NCI-H69 (cell line): ENCODE results near the gene TXLNA.

Experiments
- DNase-seq: peaks from one replicate; lab custom pipeline; 2025; lab: John Stamatoyannopoulos, UW

Gene TXLNA

GRCh38 chr1:32215629-32216480 is 36.4 kb downstream of the TXLNA start:
- peak; percentile 67 for DNase-seq

DNA sequence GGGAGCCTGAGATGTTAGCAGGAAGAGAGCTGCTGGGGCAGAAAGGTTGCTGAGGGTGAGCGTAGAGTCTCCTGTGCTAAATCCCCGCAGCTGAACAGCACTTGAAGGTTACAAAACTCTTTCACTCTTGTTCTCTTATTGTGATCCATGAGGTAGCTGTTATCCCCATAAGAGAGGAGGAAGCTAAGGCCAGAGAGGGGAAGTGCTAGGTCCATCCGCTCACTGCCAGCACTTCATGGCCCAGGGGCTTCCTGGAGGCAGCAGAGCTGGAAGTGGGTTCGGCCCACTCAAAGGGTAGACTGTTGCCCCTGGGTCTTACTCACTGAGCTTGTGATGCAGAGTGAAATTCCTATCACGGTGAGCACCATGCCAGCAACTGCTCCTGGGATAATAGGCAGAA is 37.1 kb downstream of the TXLNA start:
- DNase-seq = no peak

- no peak for DNase-seq
Measured at GRCh38 chr1:32219022-32219421, 39.5 kb downstream of the TXLNA start.

DNA sequence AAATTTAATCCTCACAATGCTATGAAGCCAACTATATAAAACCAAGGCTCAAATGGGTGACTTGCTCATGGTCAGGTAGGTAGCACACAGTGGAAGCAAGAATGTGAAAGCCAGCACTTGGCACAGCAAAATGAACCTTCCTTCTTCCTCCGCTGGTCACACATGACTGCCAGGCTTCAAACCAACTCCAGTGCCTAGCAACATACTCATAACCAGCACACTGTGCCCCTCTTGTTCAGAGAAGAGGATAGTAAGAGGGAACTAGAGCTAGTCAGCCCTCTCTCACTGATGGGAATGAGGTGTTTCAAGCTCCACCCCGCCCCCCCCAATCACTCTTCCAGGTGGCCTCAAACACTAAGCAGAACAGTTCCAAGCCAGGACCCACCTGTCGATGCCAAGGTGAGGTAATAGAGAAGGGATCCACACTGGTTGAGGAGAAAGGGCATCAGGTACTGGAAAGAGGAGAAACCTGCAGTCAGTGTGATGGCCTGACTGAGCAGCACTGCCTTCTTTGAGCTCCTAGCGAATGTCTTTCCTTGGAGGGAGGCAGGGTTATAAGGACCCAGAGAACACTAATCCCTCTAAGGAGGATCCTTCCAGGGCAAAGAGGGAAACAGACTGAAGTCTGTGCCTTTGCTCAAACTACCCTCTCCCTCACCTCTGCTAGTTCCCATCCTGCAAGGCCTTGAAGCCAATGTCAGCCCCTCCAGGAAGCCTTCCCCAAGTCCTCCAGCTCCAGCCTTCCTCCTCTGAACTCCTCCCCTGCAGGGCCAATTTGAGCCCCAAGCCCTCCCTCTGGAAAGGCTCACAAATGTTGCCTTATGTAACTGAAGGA is 41.5 kb downstream of the TXLNA start:
- no peak for DNase-seq

GRCh38 chr1:32221581-32221979 is 42.1 kb downstream of the TXLNA start:
- no peak for DNase-seq

DNA sequence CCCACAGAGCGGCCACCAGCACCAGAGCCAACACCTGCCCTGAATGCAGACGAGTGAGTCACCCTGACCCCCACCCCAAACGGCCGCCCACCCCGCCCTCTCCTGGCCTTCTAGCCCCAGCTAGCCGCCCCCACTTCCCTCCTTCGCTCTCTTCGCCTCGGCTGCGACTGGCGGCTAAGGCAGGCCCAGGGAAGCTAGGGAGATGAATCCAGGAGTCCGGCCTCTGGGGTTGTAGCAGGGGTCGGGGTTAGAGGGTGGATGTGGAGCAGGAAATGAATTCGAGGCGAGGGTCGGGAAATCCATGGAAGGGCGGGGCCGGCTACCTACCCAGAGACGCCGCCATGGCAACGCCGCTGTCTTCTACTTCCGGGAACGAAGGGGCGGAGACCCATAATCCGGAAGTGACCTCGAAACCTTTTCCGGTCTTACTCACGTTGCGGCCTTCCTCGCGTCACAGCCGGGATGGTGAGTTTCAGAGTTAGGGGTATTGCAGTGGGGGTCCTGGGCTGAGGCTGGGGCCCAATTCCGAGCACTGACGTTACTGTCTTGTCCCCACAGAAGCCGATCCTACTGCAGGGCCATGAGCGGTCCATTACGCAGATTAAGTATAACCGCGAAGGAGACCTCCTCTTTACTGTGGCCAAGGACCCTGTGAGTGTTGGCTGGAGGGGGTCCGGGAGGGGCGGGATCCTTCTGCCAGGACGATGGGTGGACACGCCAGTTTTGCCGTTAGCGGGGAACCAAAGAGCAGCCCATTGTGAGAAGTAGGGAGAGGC is 42.7 kb downstream of the TXLNA start, which contains the start of the genes EIF3I and TMEM234:
Gene EIF3I (plus strand): TSS at position 428 of the 776 bp plus-strand sequence. CDS start 35 bp downstream, at position 463.
Gene TMEM234 (minus strand): TSS at position 374 of the 776 bp plus-strand sequence. CDS start 31 bp downstream, at position 343.
- DNase-seq = peak; percentile 91

DNA sequence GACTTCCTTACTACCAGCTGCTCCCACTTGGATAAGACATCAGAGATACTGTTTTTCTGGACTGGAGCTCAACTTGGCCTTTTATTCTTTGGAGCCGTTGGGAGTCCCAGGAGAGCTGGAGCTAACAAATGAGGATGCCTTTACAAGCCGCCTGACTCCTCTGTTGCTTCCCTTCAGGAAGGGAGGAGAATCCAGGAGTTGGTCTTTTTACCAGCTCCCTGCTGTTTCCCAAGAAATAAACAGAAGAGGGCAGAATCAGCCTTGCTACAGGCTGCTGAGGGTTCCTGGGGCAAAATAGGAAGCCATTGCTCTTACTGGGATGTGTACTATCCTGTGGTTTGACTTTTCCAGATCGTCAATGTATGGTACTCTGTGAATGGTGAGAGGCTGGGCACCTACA is 44.2 kb downstream of the TXLNA start:
- no peak for DNase-seq

- no peak for DNase-seq
Measured at GRCh38 chr1:32224285-32224684, 44.8 kb downstream of the TXLNA start.

GRCh38 chr1:32228771-32229170 is 49.3 kb downstream of the TXLNA start:
- DNase-seq = no peak

DNA sequence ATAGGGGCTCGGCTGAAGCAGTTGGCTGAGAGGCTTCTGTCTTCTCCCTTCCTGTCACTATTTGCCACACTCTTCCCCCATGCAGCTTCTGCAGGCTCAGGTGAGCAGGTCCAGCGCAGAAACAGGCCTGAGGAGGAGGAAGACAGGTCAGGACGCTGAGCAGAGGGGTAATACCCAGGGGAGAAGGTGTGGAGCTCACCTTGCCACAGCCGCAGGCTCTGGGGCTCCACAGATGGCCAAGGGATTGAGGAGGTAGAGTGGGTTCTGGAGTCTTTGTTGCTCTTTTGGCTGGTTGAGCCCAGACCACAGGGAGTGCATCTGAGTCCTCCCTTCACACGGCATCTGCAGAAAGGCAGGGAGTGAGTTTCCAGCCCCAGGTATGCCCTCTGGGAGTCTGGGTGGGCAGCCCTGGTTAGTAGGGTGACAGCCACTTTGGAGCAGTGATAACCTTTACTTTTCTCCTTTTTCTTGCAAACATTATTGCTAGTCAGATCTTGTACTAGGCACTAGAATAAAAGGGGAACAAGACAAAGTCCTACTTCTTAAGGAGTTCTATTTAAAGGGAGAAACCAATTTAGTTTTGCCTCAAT is 52.5 kb downstream of the TXLNA start:
- DNase-seq = no peak

DNA sequence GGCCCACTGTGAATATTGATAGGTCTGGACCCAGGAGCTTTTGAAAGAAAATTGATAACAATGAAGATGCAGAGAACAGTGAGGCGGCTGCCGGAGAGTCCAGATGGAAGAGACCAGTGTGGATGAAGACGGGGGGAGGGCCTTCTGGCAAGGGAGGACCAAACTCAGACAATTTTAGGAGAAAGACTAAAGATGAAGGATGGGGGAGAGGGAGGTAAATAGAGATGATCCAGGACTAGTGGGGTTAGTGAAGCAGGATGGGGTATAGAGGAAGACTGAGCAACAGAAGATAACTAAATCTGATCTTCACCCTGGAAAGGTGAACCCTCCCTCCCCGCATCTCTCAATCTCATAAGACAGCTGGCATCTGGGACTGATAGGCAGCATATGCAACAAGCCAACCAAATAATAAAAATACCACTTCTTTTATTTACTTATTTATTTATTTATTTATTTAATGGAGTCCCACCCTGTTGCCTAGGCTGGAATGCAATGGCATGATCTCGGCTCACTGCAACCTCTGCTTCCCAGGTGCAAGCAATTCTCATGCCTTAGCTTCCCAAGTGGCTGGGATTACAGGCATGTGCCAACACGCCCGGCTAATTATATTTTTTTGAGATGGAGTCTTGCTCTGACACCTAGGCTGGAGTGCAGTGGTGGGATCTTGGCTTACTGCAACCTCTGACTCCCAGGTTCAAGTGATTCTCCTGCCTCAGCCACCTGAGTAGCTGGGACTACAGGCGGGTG is 53.3 kb downstream of the TXLNA start:
- DNase-seq = peak; percentile 13

DNA sequence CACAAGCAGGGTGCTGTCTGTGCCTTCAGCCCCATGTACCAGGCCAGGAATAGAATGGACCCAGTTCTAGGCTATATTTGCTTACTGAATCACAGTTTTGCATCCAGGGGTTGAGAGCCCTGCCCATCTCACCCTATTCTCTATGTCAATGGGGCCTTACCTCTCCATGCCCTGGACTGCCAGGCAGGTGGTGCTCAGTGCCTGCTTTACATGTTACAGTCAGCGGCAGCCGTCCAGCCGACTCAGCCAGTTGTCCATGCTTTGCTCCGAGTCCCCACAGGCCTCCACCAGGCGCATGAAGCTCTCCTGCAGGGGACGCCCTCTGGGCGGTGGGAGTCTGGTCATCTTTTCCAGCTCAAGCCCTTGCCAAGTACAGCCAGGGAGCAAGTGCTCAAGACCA is 55.3 kb downstream of the TXLNA start:
- no peak for DNase-seq

- DNase-seq = peak; percentile 70
Measured at GRCh38 chr1:32239337-32239736, 59.9 kb downstream of the TXLNA start.

DNA sequence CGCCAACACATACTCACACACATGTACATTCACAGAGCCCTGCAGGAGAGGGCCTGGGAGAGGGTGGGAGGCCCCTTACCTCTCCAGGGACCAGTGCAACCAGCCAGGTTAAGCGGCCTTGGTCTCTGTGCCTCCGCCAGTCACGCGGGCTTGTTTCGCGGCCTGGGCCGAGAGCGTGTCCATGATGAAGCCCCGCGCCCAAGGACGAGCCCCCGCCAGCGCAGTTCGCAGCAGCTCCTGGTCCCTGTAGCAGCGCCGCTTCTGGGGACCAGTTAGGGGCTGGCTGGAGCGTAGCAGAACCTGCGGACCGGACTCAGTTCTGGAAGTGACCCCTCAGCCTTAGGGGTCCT is 60.3 kb downstream of the TXLNA start:
- DNase-seq = peak; percentile 68

- DNase-seq = peak; percentile 77
Measured at GRCh38 chr1:32240140-32240951, 60.9 kb downstream of the TXLNA start.

DNA sequence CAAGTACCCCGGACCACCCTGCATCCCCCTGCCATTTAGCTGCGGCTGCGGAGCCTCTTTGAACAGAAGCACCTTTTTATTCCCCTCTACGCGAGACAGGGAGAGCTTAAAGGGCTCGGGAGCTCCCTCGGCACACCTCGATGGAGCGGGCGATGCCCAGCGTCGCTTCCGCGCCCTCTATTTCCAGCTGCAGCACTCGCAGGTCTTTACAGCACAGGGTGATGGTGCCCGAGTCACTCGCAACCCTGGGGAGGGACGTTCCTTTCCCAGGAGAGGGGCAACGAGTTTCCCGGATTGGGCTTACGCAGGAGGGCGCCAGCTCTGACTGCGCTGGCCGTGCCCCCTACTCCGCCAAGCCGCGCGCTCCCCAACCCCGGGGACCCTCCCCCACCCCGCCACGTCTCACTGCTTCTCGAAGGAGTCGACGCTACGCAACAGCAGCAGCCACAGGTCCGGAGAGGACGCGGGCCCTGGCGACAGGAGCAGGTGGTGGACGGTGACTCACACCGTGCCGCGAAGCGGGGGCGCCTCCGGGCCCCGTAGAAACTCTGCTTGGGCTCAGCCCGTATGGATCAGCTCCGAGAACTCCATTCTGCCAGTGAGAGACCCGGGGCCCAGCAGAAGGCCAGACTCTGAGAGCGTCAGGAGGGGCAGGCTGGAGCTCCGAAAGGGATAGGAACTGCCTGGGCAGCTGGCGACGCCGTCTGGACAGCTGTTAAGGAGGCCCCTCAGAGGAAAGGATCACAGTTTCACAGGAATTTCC is 61.7 kb downstream of the TXLNA start:
- peak; percentile 58 for DNase-seq

DNA sequence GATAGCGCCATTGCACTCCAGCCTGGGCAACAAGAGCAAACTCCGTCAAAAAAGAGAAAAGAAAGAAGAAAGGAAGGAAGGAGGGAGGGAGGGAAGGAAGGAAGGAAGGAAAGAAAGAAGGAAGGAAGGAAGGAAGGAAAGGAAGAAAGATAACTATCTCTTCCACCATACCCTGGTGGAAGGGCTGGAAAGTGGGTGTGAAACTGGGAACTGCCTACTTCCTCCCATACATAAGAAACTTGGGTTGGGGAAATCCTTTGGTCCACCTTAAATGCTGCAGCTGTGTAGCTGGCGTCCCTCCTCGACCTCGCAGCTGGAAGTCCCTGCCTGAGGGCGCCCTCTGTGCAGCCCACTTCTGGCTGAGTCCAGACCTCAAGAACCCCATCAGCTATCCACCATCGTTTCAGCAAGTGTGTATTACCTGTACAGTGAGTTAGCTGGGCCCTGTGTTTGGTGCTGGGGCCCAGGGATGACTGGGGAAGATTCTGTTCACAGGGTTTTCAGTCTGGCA is 62.9 kb downstream of the TXLNA start:
- DNase-seq = peak; percentile 31

- DNase-seq = no peak
Measured at GRCh38 chr1:32246888-32247273, 67.4 kb downstream of the TXLNA start, which contains the start of gene FAM167B. FAM167B (plus strand) TSS chr1:32247222; CDS start chr1:32247422, 200 bp downstream.

DNA sequence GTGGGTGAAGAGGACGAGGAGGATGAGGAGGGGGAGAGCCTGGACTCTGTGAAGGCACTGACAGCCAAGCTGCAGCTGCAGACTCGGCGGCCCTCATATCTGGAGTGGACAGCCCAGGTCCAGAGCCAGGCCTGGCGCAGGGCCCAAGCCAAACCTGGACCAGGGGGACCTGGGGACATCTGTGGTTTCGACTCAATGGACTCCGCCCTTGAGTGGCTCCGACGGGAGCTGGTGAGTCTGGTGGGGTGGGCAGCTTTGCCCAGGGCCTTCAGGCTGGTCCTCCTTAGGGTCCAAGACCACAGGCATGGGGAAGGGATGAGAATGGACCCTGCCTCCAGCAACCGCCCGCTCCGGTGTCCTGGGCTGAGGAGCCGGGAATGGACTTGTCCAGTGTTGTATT is 68.0 kb downstream of the TXLNA start:
- DNase-seq = no peak
